GM06990 (cell line): ENCODE measurements around the gene TSPAN4.

Source experiments
- DNase-seq: peaks from one replicate; pipeline ENCODE4 v3.0.0-alpha.2; 2011; ENCODE audit not compliant: insufficient read length; ENCODE audit errors: extremely low read depth
- H3K27me3 ChIP-seq: replicated peaks from 2 replicates; pipeline ENCODE4 v1.6.0; 2011; ENCODE audit warnings: low read length; ENCODE audit not compliant: control insufficient read depth, insufficient read depth
- H3K36me3 ChIP-seq: 2 replicates; pipeline ENCODE4 v1.5.1; 2011; ENCODE audit warnings: low read length; ENCODE audit not compliant: control insufficient read depth, insufficient read depth
- H3K4me3 ChIP-seq: replicated peaks from 2 replicates; pipeline ENCODE4 v1.5.1; 2011; ENCODE audit warnings: low read depth, mild to moderate bottlenecking, control low read depth, low read length
- CTCF ChIP-seq: IDR thresholded peaks from 2 replicates; pipeline ENCODE4 v1.5.1; 2011; ENCODE audit warnings: low read length, control low read depth, mild to moderate bottlenecking, inconsistent platforms; ENCODE audit not compliant: insufficient read depth, poor library complexity, severe bottlenecking

The TSPAN4 gene

GRCh38 chr11:862696-863022 lies 20.0 kb downstream of the TSPAN4 start:
- Histone ChIP-seq H3K36me3 (no peaks in the 10 kb centered on the region), H3K27me3 (no peaks in the 10 kb centered on the region), H3K4me3 (no peak overlapping the region)
- no peak for TF ChIP-seq CTCF
- no peak for DNase-seq

- Histone ChIP-seq H3K27me3 (no peaks in the 10 kb centered on the region), H3K4me3 (no peak overlapping the region), H3K36me3 (no peaks in the 10 kb centered on the region; the same call in 1 of the 2 replicates)
- TF ChIP-seq CTCF = no peak
- DNase-seq = no peak
Observed at GRCh38 chr11:863023-863909, 20.6 kb downstream of the TSPAN4 start.

- no peak overlapping the region for H3K4me3 ChIP-seq
- H3K36me3 ChIP-seq = no peaks in the 10 kb centered on the region; the same call in 1 of the 2 replicates
- TF ChIP-seq CTCF = no peak
- no peak for DNase-seq
- no peaks in the 10 kb centered on the region for H3K27me3 ChIP-seq
Observed at GRCh38 chr11:863910-864827, 21.5 kb downstream of the TSPAN4 start.

- no peak for TF ChIP-seq CTCF
- no peaks in the 10 kb centered on the region; the same call in 1 of the 2 replicates for H3K36me3 ChIP-seq
- DNase-seq = no peak
Observed at GRCh38 chr11:864898-865297, 22.2 kb downstream of the TSPAN4 start.

DNA sequence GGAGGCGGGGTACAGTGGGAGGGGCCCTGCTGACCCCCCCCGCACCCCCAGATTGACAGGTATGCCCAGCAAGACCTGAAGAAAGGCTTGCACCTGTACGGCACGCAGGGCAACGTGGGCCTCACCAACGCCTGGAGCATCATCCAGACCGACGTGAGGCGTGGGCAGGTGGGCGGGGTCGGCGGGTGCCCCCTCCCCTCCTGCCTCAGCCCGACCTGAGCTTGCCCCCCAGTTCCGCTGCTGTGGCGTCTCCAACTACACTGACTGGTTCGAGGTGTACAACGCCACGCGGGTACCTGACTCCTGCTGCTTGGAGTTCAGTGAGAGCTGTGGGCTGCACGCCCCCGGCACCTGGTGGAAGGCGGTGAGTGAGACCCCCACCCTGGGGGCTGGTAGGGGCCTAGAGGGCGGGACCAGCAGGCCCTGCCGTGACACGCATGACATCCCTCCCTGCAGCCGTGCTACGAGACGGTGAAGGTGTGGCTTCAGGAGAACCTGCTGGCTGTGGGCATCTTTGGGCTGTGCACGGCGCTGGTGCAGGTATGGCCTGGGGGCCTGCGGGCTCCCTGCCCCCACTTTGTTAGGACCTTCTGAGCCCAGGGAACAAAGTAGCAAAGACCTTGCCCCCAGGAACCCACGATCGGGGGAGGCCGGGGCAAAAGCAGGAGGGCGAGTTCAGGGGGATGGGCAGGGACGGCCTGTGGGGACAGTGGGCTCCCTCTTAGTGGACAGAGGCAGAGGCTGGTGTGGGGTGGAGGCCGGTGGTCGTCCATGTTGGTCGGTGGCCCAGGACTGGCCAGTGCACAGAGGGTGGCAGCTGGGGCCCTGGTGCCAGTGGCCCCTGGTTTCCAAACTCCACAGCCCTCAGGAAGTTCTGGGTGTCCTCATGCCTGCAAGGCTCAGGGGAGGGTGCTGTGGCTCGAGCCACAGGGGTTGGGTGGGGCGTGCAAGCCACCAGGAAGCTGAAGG lies 23.1 kb downstream of the TSPAN4 start:
- Histone ChIP-seq H3K4me3 (no peak overlapping the region), H3K27me3 (no peaks in the 10 kb centered on the region), H3K36me3 (no peaks in the 10 kb centered on the region; the same call in 1 of the 2 replicates)
- TF ChIP-seq CTCF = no peak
- no peak for DNase-seq

More at GRCh38 chr11:864898-865297, 22.2 kb downstream of the TSPAN4 start:
- H3K27me3 ChIP-seq = no peaks in the 10 kb centered on the region
- no peak overlapping the region for H3K4me3 ChIP-seq
